Activated naive CD8-positive, alpha-beta T cell treated with anti-CD3 and anti-CD28 coated beads for 36 hours (primary cell): Measurements from ENCODE around the gene TRMT6. TPM values are rescaled to one million over a fixed set of nuclear protein-coding genes. Genes with fewer than 3 reads are reported as not detected.

Source experiments
- DNase-seq: peaks from one replicate; pipeline ENCODE4 v3.0.0; 2021
- H3K27ac Mint-ChIP-seq: one replicate; pipeline ENCODE4 v1.8.0; 2022; ENCODE audit warnings: mild to moderate bottlenecking, moderate library complexity, mixed read lengths
- H3K27me3 Mint-ChIP-seq: one replicate; pipeline ENCODE4 v1.8.0; 2022; ENCODE audit warnings: mild to moderate bottlenecking, mixed read lengths
- H3K36me3 Mint-ChIP-seq: one replicate; pipeline ENCODE4 v1.8.0; 2021; ENCODE audit warnings: mild to moderate bottlenecking, mixed read lengths
- H3K4me1 Mint-ChIP-seq: one replicate; pipeline ENCODE4 v1.8.0; 2021; ENCODE audit warnings: mixed read lengths
- H3K4me3 Mint-ChIP-seq: one replicate; pipeline ENCODE4 v1.8.0; 2022; ENCODE audit warnings: mild to moderate bottlenecking, moderate library complexity, mixed read lengths
- H3K9me3 Mint-ChIP-seq: one replicate; pipeline ENCODE4 v1.8.0; 2022; ENCODE audit warnings: mixed read lengths
- total RNA-seq, 2 experiments: library from RNA; stranded (reverse); gene quantifications; one replicate each; pipeline ENCODE4 v1.2.3, GENCODE V29; 2021

The TRMT6 gene
- total RNA-seq, 2 experiments from 2014 or later = 33.1 to 34.1 TPM

- Mint-ChIP-seq H3K4me3 (no peak overlapping the region), H3K4me1 (peaks cover 3% of the 10 kb centered on the region), H3K27ac (no peak overlapping the region), H3K36me3 (no peaks in the 10 kb centered on the region), H3K9me3 (no peaks in the 10 kb centered on the region), H3K27me3 (peaks cover 1% of the 10 kb centered on the region)
- DNase-seq = no peak
These were observed 21.3 kb downstream of the TRMT6 start for GRCh38 chr20:5928836-5929715.

- Mint-ChIP-seq H3K9me3 (no peaks in the 10 kb centered on the region), H3K36me3 (no peaks in the 10 kb centered on the region), H3K4me1 (no peaks in the 10 kb centered on the region), H3K27me3 (peaks cover 13% of the 10 kb centered on the region), H3K27ac (no peak overlapping the region), H3K4me3 (no peak overlapping the region)
- DNase-seq = no peak
These were observed 22.4 kb downstream of the TRMT6 start for GRCh38 chr20:5927749-5928462.

GRCh38 chr20:5925551-5925950 lies 24.8 kb downstream of the TRMT6 start:
- Mint-ChIP-seq H3K4me3 (no peak overlapping the region), H3K27ac (no peak overlapping the region), H3K27me3 (peaks cover 19% of the 10 kb centered on the region), H3K9me3 (no peaks in the 10 kb centered on the region), H3K4me1 (peaks cover under 1% of the 10 kb centered on the region), H3K36me3 (no peaks in the 10 kb centered on the region)
- no peak for DNase-seq

- H3K9me3 Mint-ChIP-seq = no peaks in the 10 kb centered on the region
- H3K27me3 Mint-ChIP-seq = peaks cover 19% of the 10 kb centered on the region
- H3K4me3 Mint-ChIP-seq = no peak overlapping the region
- H3K27ac Mint-ChIP-seq = no peak overlapping the region
- peaks cover 20% of the 10 kb centered on the region for H3K4me1 Mint-ChIP-seq
- no peak for DNase-seq
- H3K36me3 Mint-ChIP-seq = no peaks in the 10 kb centered on the region
These were observed 26.8 kb downstream of the TRMT6 start for GRCh38 chr20:5923493-5923892.

- DNase-seq = no peak
- Mint-ChIP-seq H3K36me3 (no peaks in the 10 kb centered on the region), H3K27me3 (peaks cover 25% of the 10 kb centered on the region), H3K4me1 (peaks cover 23% of the 10 kb centered on the region), H3K27ac (no peak overlapping the region), H3K9me3 (no peaks in the 10 kb centered on the region), H3K4me3 (no peak overlapping the region)
These were observed 29.8 kb downstream of the TRMT6 start for GRCh38 chr20:5920581-5920980.

GRCh38 chr20:5919626-5920544 lies 30.4 kb downstream of the TRMT6 start:
- Mint-ChIP-seq H3K27me3 (peaks cover 28% of the 10 kb centered on the region), H3K4me1 (peaks cover 23% of the 10 kb centered on the region), H3K9me3 (no peaks in the 10 kb centered on the region), H3K27ac (no peak overlapping the region), H3K4me3 (no peak overlapping the region), H3K36me3 (no peaks in the 10 kb centered on the region)
- no peak for DNase-seq

- no peak for DNase-seq
- Mint-ChIP-seq H3K4me1 (peaks cover 23% of the 10 kb centered on the region), H3K27ac (peak overlapping the region; percentile 78), H3K36me3 (no peaks in the 10 kb centered on the region), H3K27me3 (peaks cover 32% of the 10 kb centered on the region), H3K9me3 (no peaks in the 10 kb centered on the region), H3K4me3 (peak overlapping the region; percentile 9)
These were observed 31.3 kb downstream of the TRMT6 start for GRCh38 chr20:5918856-5919625.

- no peak overlapping the region for H3K27ac Mint-ChIP-seq
- no peaks in the 10 kb centered on the region for H3K9me3 Mint-ChIP-seq
- no peaks in the 10 kb centered on the region for H3K36me3 Mint-ChIP-seq
- H3K4me3 Mint-ChIP-seq = no peak overlapping the region
- no peak for DNase-seq
- H3K27me3 Mint-ChIP-seq = peaks cover 53% of the 10 kb centered on the region
- peaks cover 17% of the 10 kb centered on the region for H3K4me1 Mint-ChIP-seq
These were observed 35.5 kb downstream of the TRMT6 start for GRCh38 chr20:5914859-5915258.

- Mint-ChIP-seq H3K9me3 (no peaks in the 10 kb centered on the region), H3K27me3 (peaks cover 70% of the 10 kb centered on the region), H3K27ac (no peak overlapping the region), H3K4me3 (no peak overlapping the region), H3K36me3 (no peaks in the 10 kb centered on the region), H3K4me1 (peaks cover 1% of the 10 kb centered on the region)
- no peak for DNase-seq
These were observed 37.2 kb downstream of the TRMT6 start for GRCh38 chr20:5913166-5913565.

GRCh38 chr20:5910186-5910585 lies 40.1 kb downstream of the TRMT6 start:
- Mint-ChIP-seq H3K36me3 (no peaks in the 10 kb centered on the region), H3K4me3 (no peak overlapping the region), H3K27me3 (peaks cover 80% of the 10 kb centered on the region), H3K27ac (no peak overlapping the region), H3K9me3 (no peaks in the 10 kb centered on the region), H3K4me1 (peaks cover 1% of the 10 kb centered on the region)
- no peak for DNase-seq

GRCh38 chr20:5908981-5909380 lies 41.4 kb downstream of the TRMT6 start:
- H3K4me3 Mint-ChIP-seq = no peak overlapping the region
- H3K4me1 Mint-ChIP-seq = peaks cover 1% of the 10 kb centered on the region
- no peak for DNase-seq
- H3K27me3 Mint-ChIP-seq = peaks cover 74% of the 10 kb centered on the region
- H3K9me3 Mint-ChIP-seq = no peaks in the 10 kb centered on the region
- H3K36me3 Mint-ChIP-seq = no peaks in the 10 kb centered on the region
- no peak overlapping the region for H3K27ac Mint-ChIP-seq

GRCh38 chr20:5900908-5901307 lies 49.4 kb downstream of the TRMT6 start:
- DNase-seq = no peak
- H3K9me3 Mint-ChIP-seq = no peaks in the 10 kb centered on the region
- H3K27me3 Mint-ChIP-seq = peaks cover 31% of the 10 kb centered on the region
- H3K4me1 Mint-ChIP-seq = no peaks in the 10 kb centered on the region
- H3K36me3 Mint-ChIP-seq = no peaks in the 10 kb centered on the region
- no peak overlapping the region for H3K27ac Mint-ChIP-seq
- no peak overlapping the region for H3K4me3 Mint-ChIP-seq

GRCh38 chr20:5899444-5899843 lies 50.9 kb downstream of the TRMT6 start:
- Mint-ChIP-seq H3K4me3 (no peak overlapping the region), H3K4me1 (no peaks in the 10 kb centered on the region), H3K36me3 (no peaks in the 10 kb centered on the region), H3K27me3 (peaks cover 31% of the 10 kb centered on the region), H3K27ac (no peak overlapping the region), H3K9me3 (no peaks in the 10 kb centered on the region)
- no peak for DNase-seq

GRCh38 chr20:5895626-5896025 lies 54.7 kb downstream of the TRMT6 start:
- no peak overlapping the region for H3K4me3 Mint-ChIP-seq

More at GRCh38 chr20:5895626-5896025, 54.7 kb downstream of the TRMT6 start:
- no peak for DNase-seq
- Mint-ChIP-seq H3K36me3 (no peaks in the 10 kb centered on the region), H3K4me1 (no peaks in the 10 kb centered on the region), H3K9me3 (no peaks in the 10 kb centered on the region), H3K27me3 (peaks cover 28% of the 10 kb centered on the region), H3K27ac (no peak overlapping the region)
